GM18861 (cell line): ENCODE results near the gene TSHZ2.
A peak's percentile ranks its signal among the peaks of the same experiment; 100 is the strongest.

ENCODE experiments used
- ATAC-seq: cut with Tn5 transposase; IDR thresholded peaks from one replicate; pipeline ENCODE4 v1.9.1; 2021; ENCODE audit not compliant: unreplicated experiment

TSHZ2 gene

GRCh38 chr20:53157443-53158408 is 185.6 kb downstream of the TSHZ2 start:
- peak; percentile 78 for ATAC-seq

- ATAC-seq: no peak
These were observed 187.0 kb downstream of the TSHZ2 start for GRCh38 chr20:53159160-53159559.

GRCh38 chr20:53161073-53161472 is 188.9 kb downstream of the TSHZ2 start:
- no peak for ATAC-seq

- ATAC-seq: no peak
These were observed 189.3 kb downstream of the TSHZ2 start for GRCh38 chr20:53161473-53161872.

GRCh38 chr20:53162251-53162835 is 190.2 kb downstream of the TSHZ2 start:
- no peak for ATAC-seq

GRCh38 chr20:53163486-53163885 is 191.3 kb downstream of the TSHZ2 start:
- no peak for ATAC-seq

GRCh38 chr20:53164072-53164471 is 191.9 kb downstream of the TSHZ2 start:
- ATAC-seq: no peak

- ATAC-seq: no peak
These were observed 193.3 kb downstream of the TSHZ2 start for GRCh38 chr20:53165452-53165851.

- ATAC-seq: no peak
These were observed 196.3 kb downstream of the TSHZ2 start for GRCh38 chr20:53168491-53168890.

GRCh38 chr20:53170196-53170595 is 198.0 kb downstream of the TSHZ2 start:
- no peak for ATAC-seq

- ATAC-seq: no peak
These were observed 198.9 kb downstream of the TSHZ2 start for GRCh38 chr20:53171065-53171464.

GRCh38 chr20:53174454-53174853 is 202.3 kb downstream of the TSHZ2 start:
- no peak for ATAC-seq

- ATAC-seq: no peak
These were observed 203.1 kb downstream of the TSHZ2 start for GRCh38 chr20:53175135-53175780.

GRCh38 chr20:53176134-53176533 is 204.0 kb downstream of the TSHZ2 start:
- no peak for ATAC-seq

GRCh38 chr20:53177687-53178086 is 205.5 kb downstream of the TSHZ2 start:
- no peak for ATAC-seq

GRCh38 chr20:53179749-53180148 is 207.6 kb downstream of the TSHZ2 start:
- ATAC-seq: no peak

- no peak for ATAC-seq
These were observed 208.8 kb downstream of the TSHZ2 start for GRCh38 chr20:53180928-53181362.

- no peak for ATAC-seq
These were observed 209.8 kb downstream of the TSHZ2 start for GRCh38 chr20:53181866-53182376.

- no peak for ATAC-seq
These were observed 211.0 kb downstream of the TSHZ2 start for GRCh38 chr20:53183181-53183580.

- no peak for ATAC-seq
These were observed 214.5 kb downstream of the TSHZ2 start for GRCh38 chr20:53186635-53187034.

- ATAC-seq: no peak
These were observed 215.4 kb downstream of the TSHZ2 start for GRCh38 chr20:53187392-53188068.
